ENCODE results near the gene DOCK2. TPM values are rescaled to one million over a fixed set of nuclear protein-coding genes. Genes with fewer than 3 reads are reported as not detected.
"Not testable (repeated sequence)": the region's sequence is repeated elsewhere in the genome, so short reads cannot be mapped to it uniquely, and the experiment has no call there.

Gene DOCK2
- total RNA-seq, 1 experiment from 2014 or later = 4.6 TPM

DNA sequence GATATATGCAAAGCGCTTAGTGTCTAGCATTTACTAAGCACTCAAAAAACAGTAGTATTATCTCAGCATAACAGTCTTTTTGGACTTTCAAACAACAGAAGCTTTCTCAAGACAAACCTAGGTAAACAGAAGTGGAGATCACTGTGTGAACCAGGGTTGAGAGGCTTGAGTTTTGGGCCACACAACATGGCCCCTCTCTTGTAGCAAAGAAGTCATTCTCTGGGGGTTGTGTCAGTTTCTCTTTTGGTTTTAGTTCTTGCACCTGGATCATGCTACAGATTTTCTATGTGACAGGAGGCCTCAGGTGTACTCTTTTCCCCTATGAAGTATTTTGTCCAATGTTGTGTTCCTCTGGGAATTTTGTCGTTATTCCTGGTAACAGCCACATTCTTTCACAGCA lies 313.3 kb downstream of the DOCK2 start:
- no peaks in the 10 kb centered on the region for H3K9me3 Mint-ChIP-seq
- H3K27me3 Mint-ChIP-seq (ENCODE audit: low read depth) = no peaks in the 10 kb centered on the region; the same call in none of the 2 replicates
- DNase-seq (ENCODE audit: low spot score) (no peak), ATAC-seq (no peak)
- ChIA-PET POLR2A (no interaction called here), CTCF (no interaction called here)
- TF ChIP-seq, protein P1, sequence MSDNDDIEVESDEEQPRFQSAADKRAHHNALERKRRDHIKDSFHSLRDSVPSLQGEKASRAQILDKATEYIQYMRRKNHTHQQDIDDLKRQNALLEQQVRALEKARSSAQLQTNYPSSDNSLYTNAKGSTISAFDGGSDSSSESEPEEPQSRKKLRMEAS (CRISPR knock-in tag; IDR thresholded peaks at IDR 0.05) = no peak
- TF ChIP-seq, protein P2, sequence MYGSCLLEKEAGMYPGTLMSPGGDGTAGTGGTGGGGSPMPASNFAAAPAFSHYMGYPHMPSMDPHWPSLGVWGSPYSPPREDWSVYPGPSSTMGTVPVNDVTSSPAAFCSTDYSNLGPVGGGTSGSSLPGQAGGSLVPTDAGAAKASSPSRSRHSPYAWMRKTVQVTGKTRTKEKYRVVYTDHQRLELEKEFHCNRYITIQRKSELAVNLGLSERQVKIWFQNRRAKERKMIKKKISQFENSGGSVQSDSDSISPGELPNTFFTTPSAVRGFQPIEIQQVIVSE (CRISPR knock-in tag; IDR thresholded peaks at IDR 0.05; ENCODE audit: borderline replicate concordance) = no peak
- TF ChIP-seq ZNF317 (CRISPR knock-in tag; IDR thresholded peaks at IDR 0.05; ENCODE audit: borderline replicate concordance, low read depth) = no peak
- TF ChIP-seq, protein P3, sequence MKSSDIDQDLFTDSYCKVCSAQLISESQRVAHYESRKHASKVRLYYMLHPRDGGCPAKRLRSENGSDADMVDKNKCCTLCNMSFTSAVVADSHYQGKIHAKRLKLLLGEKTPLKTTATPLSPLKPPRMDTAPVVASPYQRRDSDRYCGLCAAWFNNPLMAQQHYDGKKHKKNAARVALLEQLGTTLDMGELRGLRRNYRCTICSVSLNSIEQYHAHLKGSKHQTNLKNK (CRISPR knock-in tag; IDR thresholded peaks at IDR 0.05) = no peak
- no peak for TF ChIP-seq ATF1 (CRISPR knock-in tag; IDR thresholded peaks at IDR 0.05)
- TF ChIP-seq ESRRA (CRISPR knock-in tag; IDR thresholded peaks at IDR 0.05; ENCODE audit: borderline replicate concordance) = no peak
- TF ChIP-seq SP1 (CRISPR knock-in tag; conservative IDR thresholded peaks at IDR 0.05) = no peak
- TF ChIP-seq PRRX2 (CRISPR knock-in tag; IDR thresholded peaks at IDR 0.05) = no peak
- TF ChIP-seq, protein P4, sequence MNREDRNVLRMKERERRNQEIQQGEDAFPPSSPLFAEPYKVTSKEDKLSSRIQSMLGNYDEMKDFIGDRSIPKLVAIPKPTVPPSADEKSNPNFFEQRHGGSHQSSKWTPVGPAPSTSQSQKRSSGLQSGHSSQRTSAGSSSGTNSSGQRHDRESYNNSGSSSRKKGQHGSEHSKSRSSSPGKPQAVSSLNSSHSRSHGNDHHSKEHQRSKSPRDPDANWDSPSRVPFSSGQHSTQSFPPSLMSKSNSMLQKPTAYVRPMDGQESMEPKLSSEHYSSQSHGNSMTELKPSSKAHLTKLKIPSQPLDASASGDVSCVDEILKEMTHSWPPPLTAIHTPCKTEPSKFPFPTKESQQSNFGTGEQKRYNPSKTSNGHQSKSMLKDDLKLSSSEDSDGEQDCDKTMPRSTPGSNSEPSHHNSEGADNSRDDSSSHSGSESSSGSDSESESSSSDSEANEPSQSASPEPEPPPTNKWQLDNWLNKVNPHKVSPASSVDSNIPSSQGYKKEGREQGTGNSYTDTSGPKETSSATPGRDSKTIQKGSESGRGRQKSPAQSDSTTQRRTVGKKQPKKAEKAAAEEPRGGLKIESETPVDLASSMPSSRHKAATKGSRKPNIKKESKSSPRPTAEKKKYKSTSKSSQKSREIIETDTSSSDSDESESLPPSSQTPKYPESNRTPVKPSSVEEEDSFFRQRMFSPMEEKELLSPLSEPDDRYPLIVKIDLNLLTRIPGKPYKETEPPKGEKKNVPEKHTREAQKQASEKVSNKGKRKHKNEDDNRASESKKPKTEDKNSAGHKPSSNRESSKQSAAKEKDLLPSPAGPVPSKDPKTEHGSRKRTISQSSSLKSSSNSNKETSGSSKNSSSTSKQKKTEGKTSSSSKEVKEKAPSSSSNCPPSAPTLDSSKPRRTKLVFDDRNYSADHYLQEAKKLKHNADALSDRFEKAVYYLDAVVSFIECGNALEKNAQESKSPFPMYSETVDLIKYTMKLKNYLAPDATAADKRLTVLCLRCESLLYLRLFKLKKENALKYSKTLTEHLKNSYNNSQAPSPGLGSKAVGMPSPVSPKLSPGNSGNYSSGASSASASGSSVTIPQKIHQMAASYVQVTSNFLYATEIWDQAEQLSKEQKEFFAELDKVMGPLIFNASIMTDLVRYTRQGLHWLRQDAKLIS (CRISPR knock-in tag; IDR thresholded peaks at IDR 0.05; ENCODE audit: borderline replicate concordance) = no peak
- TF ChIP-seq ETV6 (CRISPR knock-in tag; IDR thresholded peaks at IDR 0.05) = no peak
- no peak for TF ChIP-seq MYBL2 (CRISPR knock-in tag; IDR thresholded peaks at IDR 0.05)
- no peak for TF ChIP-seq ZNF396 (CRISPR knock-in tag; IDR thresholded peaks at IDR 0.05; ENCODE audit: borderline replicate concordance)
- TF ChIP-seq, protein P5, sequence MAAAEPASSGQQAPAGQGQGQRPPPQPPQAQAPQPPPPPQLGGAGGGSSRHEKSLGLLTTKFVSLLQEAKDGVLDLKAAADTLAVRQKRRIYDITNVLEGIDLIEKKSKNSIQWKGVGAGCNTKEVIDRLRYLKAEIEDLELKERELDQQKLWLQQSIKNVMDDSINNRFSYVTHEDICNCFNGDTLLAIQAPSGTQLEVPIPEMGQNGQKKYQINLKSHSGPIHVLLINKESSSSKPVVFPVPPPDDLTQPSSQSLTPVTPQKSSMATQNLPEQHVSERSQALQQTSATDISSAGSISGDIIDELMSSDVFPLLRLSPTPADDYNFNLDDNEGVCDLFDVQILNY (CRISPR knock-in tag; IDR thresholded peaks at IDR 0.05) = no peak
- TF ChIP-seq, protein P6, sequence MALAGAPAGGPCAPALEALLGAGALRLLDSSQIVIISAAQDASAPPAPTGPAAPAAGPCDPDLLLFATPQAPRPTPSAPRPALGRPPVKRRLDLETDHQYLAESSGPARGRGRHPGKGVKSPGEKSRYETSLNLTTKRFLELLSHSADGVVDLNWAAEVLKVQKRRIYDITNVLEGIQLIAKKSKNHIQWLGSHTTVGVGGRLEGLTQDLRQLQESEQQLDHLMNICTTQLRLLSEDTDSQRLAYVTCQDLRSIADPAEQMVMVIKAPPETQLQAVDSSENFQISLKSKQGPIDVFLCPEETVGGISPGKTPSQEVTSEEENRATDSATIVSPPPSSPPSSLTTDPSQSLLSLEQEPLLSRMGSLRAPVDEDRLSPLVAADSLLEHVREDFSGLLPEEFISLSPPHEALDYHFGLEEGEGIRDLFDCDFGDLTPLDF (CRISPR knock-in tag; IDR thresholded peaks at IDR 0.05) = no peak
- TF ChIP-seq, protein P7, sequence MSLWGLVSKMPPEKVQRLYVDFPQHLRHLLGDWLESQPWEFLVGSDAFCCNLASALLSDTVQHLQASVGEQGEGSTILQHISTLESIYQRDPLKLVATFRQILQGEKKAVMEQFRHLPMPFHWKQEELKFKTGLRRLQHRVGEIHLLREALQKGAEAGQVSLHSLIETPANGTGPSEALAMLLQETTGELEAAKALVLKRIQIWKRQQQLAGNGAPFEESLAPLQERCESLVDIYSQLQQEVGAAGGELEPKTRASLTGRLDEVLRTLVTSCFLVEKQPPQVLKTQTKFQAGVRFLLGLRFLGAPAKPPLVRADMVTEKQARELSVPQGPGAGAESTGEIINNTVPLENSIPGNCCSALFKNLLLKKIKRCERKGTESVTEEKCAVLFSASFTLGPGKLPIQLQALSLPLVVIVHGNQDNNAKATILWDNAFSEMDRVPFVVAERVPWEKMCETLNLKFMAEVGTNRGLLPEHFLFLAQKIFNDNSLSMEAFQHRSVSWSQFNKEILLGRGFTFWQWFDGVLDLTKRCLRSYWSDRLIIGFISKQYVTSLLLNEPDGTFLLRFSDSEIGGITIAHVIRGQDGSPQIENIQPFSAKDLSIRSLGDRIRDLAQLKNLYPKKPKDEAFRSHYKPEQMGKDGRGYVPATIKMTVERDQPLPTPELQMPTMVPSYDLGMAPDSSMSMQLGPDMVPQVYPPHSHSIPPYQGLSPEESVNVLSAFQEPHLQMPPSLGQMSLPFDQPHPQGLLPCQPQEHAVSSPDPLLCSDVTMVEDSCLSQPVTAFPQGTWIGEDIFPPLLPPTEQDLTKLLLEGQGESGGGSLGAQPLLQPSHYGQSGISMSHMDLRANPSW (CRISPR knock-in tag; conservative IDR thresholded peaks at IDR 0.05; ENCODE audit: low read depth) = no peak
- TF ChIP-seq GABPB1 (CRISPR knock-in tag; IDR thresholded peaks at IDR 0.05) = no peak
- no peaks in the 10 kb centered on the region for H3K36me3 Mint-ChIP-seq
- H3K4me1 Mint-ChIP-seq = peaks cover 17% of the 10 kb centered on the region
- H3K4me3 Mint-ChIP-seq = no peak overlapping the region
- no peak overlapping the region for H3K27ac Mint-ChIP-seq

DNA sequence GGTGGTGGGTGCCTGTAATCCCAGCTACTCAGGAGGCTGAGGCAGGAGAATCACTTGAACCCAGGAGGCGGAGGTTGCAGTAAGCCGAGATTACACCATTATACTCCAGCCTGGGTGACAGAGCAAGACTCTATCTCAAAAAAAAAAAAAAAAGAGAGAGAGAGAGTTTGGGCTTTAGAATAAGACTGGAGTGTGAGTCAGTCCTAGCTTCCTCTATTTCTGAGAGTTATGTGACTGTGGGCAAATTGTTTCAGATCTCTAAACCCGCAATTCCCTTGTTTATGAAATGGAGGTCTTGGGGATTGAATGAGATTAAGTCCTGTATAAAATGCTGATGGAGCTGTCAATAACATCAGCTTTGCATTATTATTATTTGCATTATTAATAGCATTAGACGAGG lies 316.1 kb downstream of the DOCK2 start:
- ATAC-seq; POLR2A ChIA-PET; H3K36me3 Mint-ChIP-seq; CTCF ChIA-PET; H3K27me3 Mint-ChIP-seq (ENCODE audit: low read depth); H3K4me1 Mint-ChIP-seq; H3K9me3 Mint-ChIP-seq; H3K4me3 Mint-ChIP-seq; DNase-seq (ENCODE audit: low spot score); H3K27ac Mint-ChIP-seq: not testable (repeated sequence)

All from WTC11 (cell line).